ENCODE results near the gene IRAK4. TPM values are rescaled to one million over a fixed set of nuclear protein-coding genes. Genes with fewer than 3 reads are reported as not detected.

The IRAK4 gene
- total and polyA plus RNA-seq, 2 experiments from 2014 or later: 3.9 to 12.9 TPM

- no peak for TF ChIP-seq REST (IDR thresholded peaks at IDR 0.05; ENCODE audit: unreplicated experiment)
- TF ChIP-seq EZH2 (IDR thresholded peaks at IDR 0.05; ENCODE audit: low read depth, unreplicated experiment): no peak
- TF ChIP-seq ZNF331 (CRISPR knock-in tag; IDR thresholded peaks at IDR 0.05; ENCODE audit: low read depth): no peak
- TF ChIP-seq CTCF (conservative IDR thresholded peaks at IDR 0.05; ENCODE audit: low read depth in 2 of 2): no peak
- TF ChIP-seq POLR2AphosphoS5 (IDR thresholded peaks at IDR 0.05; ENCODE audit: low read depth): no peak
- TF ChIP-seq EZH2phosphoT487 (IDR thresholded peaks at IDR 0.05; ENCODE audit: unreplicated experiment): no peak
- no peak for TF ChIP-seq ZNF114 (CRISPR knock-in tag; IDR thresholded peaks at IDR 0.05)
- TF ChIP-seq CREB1 (CRISPR knock-in tag; IDR thresholded peaks at IDR 0.05; ENCODE audit: low read depth): no peak
Observed at GRCh38 chr12:43805149-43805859, 46.6 kb downstream of the IRAK4 start (continued).

GRCh38 chr12:43805860-43806736 is 47.3 kb downstream of the IRAK4 start, which contains the start of gene TWF1:
TWF1 (minus strand) TSS chr12:43806317; CDS start chr12:43806245, 72 bp downstream.
- peak within 1 kb of the TSS; percentile 82 for H3K4me3 ChIP-seq
- no peaks in the 10 kb centered on the region for H4K20me1 ChIP-seq (replicated peaks; ENCODE audit: insufficient read depth)
- H2AFZ ChIP-seq: peak within 1 kb of the TSS; percentile 93
- TF ChIP-seq CTCF (conservative IDR thresholded peaks at IDR 0.05; ENCODE audit: low read depth in 2 of 2): peak in 1 of 2 experiments; percentile 4; a peak in 1 of 4 replicates
- TF ChIP-seq REST (IDR thresholded peaks at IDR 0.05; ENCODE audit: unreplicated experiment): no peak
- peak; percentile 66 for TF ChIP-seq POLR2AphosphoS5 (IDR thresholded peaks at IDR 0.05; ENCODE audit: low read depth)
- peak; percentile 95 for TF ChIP-seq CREB1 (CRISPR knock-in tag; IDR thresholded peaks at IDR 0.05; ENCODE audit: low read depth)
- ATAC-seq: peak; percentile 96
- peaks cover 7% of the 10 kb centered on the region for H3K36me3 ChIP-seq (ENCODE audit: insufficient read depth)
- Mint-ChIP-seq H3K27ac (peak within 1 kb of the TSS; percentile 100), H3K4me3 (peak within 1 kb of the TSS; percentile 99), H3K27me3 (ENCODE audit: insufficient read depth, low read depth, poor library complexity) (peaks cover 4% of the 10 kb centered on the region), H3K4me1 (peaks cover 9% of the 10 kb centered on the region; the same call in 2 of the 3 replicates), H3K9me3 (no peaks in the 10 kb centered on the region; the same call in 2 of the 3 replicates), H3K36me3 (ENCODE audit: low read depth) (peaks cover 10% of the 10 kb centered on the region)
- H3F3A ChIP-seq (replicated peaks; ENCODE audit: low read depth): no peaks in the 10 kb centered on the region; the same call in 1 of the 2 replicates
- H3K27ac ChIP-seq (ENCODE audit: low read depth): peak within 1 kb of the TSS; percentile 95
- no peaks in the 10 kb centered on the region for H3K27me3 ChIP-seq (ENCODE audit: insufficient read depth)
- H3K4me2 ChIP-seq: peak within 1 kb of the TSS; percentile 87
- peaks cover 28% of the 10 kb centered on the region for H3K79me2 ChIP-seq (replicated peaks; ENCODE audit: insufficient read depth)
- DNase-seq (ENCODE audit: low spot score): peak; percentile 87
- peaks cover 5% of the 10 kb centered on the region; the same call in 1 of the 2 replicates for H3K4me1 ChIP-seq (ENCODE audit: insufficient read depth)
- H3K9me2 ChIP-seq (ENCODE audit: insufficient read depth): no peaks in the 10 kb centered on the region

Measured in GM23338 (cell line).